Coronary artery (tissue), 2 donors: ENCODE results near the gene CPT1B.

Experiments
- DNase-seq: peaks from one replicate; pipeline ENCODE4 v3.0.0-alpha.2; 2017; ENCODE audit warnings: low spot score
- H3K27ac ChIP-seq, 2 donors: fragments of 200-600 bp; sonication (generic); one replicate each; pipeline ENCODE4 v1.5.1; 2016 to 2019
- H3K4me3 ChIP-seq: fragments of 200-600 bp; sonication (generic); 2 replicates; pipeline ENCODE4 v1.5.1; 2016; ENCODE audit warnings: mild to moderate bottlenecking, moderate library complexity
- TF ChIP-seq, protein P1 (sequence below): fragments of 200-600 bp; sonication (generic); IDR thresholded peaks from one replicate; pipeline ENCODE4 v1.5.1; 2019; ENCODE audit warnings: antibody characterized with exemption

Gene CPT1B

DNA sequence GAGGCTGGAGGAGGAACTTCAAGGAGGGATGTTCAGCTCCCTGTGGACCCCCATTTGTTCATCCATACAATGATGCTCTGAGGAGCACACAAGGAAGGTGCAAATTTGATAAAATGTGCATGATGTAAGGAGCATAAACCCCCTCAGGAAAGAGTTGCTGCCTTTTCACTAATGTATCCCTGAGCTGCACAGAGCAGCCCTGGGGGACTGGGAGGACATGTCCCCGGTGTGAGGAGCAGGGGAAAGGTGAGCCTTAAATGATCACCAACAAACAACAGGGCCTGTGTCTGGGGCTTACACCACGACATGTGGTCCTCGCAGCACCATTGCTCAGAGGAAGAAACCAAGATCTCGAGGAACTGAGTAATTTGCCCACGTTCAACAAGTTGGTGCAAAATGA is 18.9 kb upstream of the CPT1B start:
- TF ChIP-seq, protein P1, sequence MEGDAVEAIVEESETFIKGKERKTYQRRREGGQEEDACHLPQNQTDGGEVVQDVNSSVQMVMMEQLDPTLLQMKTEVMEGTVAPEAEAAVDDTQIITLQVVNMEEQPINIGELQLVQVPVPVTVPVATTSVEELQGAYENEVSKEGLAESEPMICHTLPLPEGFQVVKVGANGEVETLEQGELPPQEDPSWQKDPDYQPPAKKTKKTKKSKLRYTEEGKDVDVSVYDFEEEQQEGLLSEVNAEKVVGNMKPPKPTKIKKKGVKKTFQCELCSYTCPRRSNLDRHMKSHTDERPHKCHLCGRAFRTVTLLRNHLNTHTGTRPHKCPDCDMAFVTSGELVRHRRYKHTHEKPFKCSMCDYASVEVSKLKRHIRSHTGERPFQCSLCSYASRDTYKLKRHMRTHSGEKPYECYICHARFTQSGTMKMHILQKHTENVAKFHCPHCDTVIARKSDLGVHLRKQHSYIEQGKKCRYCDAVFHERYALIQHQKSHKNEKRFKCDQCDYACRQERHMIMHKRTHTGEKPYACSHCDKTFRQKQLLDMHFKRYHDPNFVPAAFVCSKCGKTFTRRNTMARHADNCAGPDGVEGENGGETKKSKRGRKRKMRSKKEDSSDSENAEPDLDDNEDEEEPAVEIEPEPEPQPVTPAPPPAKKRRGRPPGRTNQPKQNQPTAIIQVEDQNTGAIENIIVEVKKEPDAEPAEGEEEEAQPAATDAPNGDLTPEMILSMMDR: no peak
- H3K4me3 ChIP-seq: no peak overlapping the region

DNA sequence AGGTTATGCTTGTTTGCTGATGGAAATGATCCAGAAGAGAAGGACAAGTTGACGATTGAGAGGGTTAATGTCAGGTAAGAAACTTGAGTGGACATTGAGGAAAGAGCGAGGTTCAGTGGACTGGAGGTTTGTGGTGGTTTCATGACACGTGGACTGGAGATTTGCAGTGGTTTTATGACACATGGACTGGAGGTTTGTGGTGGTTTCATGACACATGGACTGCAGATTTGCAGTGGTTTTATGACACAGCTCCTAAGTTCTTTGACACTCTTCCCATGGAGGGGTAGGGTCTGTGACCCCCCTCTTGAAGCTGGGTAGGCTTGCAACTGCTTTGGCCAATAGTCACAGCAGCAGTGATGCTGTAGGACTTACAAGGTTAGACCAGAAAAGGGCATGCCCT is 17.0 kb upstream of the CPT1B start:
- no peak overlapping the region for H3K4me3 ChIP-seq
- H3K27ac ChIP-seq: no peak overlapping the region
- DNase-seq: no peak
- TF ChIP-seq, protein P1: no peak

More for the DNA sequence above, 18.9 kb upstream of the CPT1B start:
- H3K27ac ChIP-seq: no peak overlapping the region
- DNase-seq: no peak

DNA sequence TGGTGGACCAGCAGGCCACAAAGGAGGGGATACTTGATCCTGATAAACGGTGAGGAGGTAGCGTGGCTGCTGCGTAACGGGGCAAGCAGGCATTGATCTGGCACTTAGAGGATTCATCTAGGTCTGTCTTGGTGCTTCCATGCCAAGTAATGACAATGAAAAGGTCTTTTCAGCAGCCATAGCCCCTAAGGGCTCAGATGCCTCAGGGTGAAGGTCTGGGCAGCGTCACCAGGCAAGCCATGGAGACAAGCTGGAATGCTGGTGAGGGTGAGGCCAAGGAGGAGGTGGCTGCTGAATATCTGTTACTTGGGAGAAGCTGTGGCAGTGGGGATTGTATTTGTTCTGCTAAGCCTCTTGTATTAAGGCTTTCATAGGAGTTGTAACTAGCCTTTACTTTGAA is 9.2 kb upstream of the CPT1B start:
- Histone ChIP-seq H3K27ac (no peak overlapping the region), H3K4me3 (no peak overlapping the region)
- DNase-seq: no peak
- TF ChIP-seq, protein P1: no peak

DNA sequence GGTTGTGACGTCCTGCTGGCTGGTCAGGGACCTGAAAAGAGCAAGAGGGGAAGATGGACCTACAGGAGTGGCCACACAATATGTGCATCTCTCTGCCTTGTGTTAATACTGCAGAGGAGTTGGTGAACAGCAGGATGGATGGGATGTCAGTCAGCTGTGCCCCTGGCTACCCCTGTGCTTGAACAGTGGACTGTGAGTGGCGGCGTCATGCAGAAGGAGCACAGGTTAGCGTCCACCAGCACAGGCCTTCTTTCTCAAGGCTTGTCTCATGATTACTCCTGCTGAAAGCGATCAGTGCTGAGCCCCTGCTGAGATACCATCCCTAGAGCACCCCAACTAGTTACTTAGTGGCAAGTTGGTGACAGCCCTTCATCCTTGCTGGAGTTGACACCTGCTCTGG is 8.2 kb upstream of the CPT1B start:
- Histone ChIP-seq H3K27ac (no peak overlapping the region), H3K4me3 (no peak overlapping the region)
- DNase-seq: no peak
- TF ChIP-seq, protein P1: no peak

DNA sequence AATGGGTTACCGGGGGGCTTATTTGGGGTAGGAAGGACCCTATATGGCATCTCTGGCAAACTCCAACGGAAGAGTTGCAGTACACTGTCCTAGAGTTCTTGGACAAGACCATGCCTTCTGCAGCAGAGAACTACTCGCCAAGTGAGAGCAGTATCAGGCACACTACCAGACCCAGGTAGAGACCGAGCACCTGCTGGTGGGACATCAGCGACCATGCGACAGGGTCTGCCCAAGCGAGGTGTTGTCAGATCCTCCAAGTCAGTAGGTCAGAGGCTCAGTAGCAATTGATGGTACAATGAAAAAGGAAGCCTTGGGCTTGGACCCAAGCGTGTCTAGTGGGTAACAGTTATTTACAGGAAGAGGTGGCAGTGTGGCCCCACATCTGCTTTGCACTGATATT is 7.6 kb upstream of the CPT1B start:
- DNase-seq: no peak
- TF ChIP-seq, protein P1: no peak
- Histone ChIP-seq H3K4me3 (no peak overlapping the region), H3K27ac (no peak overlapping the region)

DNA sequence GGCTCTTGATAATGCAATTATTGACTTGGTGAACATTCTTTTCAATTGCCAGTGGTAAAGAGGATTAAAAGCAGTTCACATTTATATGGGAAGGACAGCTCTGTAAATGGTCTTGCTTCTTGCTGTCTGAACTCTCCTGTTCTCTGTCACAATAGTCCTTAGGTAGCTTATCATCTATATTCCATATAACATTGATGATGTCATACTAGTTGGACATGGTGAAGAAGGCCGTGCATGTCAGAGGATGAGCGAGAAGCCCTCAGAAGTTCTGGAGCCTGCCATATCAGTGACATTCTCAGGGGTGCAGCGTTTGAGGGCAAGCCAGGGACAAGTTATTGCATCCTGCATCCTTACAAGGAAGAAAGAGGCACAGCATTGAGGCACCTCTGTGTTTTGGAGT is 7.0 kb upstream of the CPT1B start:
- Histone ChIP-seq H3K4me3 (no peak overlapping the region), H3K27ac (no peak overlapping the region)
- TF ChIP-seq, protein P1: no peak
- no peak for DNase-seq

DNA sequence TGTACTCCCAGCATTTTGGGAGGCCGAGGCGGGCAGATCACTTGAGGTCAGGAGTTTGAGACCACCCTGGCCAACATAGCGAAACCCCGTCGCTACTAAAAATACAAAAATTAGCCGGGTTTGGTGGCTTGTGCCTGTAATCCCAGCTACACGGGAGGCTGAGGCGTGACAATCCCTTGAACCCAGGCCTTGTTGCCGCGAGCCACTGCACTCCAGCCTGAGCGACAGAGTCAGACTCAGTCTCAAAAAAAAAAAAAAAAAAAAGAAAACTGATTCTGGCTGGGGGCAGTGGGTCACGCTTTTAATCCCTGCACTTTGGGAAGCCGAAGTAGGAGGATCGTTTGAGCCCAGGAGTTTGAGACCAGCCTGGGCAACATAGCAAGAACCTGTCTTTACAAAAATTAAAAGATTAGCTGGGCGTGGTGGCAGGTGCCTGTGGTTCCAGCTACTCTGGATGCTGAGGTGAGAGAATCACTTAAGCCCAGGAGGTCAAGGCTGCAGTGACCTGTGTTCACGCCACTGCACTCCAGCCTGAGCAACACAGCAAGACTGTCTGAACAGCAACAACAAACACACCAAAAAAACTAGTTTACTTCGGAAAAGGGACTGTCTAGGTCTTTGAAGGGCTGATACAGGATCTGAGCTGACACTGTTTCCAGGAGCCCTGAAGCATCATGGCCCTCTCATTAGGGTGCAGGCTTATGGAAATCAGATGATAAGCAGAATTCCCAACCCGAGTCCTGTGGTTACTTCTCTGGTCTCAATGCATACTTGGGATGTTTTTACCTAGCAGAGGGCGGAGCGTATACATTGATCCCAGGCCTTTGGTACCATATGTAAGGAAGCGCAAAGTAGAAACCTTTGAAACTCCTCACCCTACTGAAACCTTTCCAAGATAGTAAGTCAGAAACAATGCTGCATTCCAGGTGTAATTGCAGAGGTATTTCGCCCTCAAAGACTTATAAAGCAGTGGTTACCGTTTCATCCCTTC is 6.2 kb upstream of the CPT1B start:
- no peak for DNase-seq
- TF ChIP-seq, protein P1: no peak
- H3K27ac ChIP-seq: no peak overlapping the region
- H3K4me3 ChIP-seq: peak overlapping the region; percentile 91
